Body of pancreas (tissue), 4 donors: ENCODE data around the gene INHA. TPM values are rescaled to one million over a fixed set of nuclear protein-coding genes. Genes with fewer than 3 reads are reported as not detected.

ENCODE experiments used
- ATAC-seq: fragments of 150-250 bp; one replicate; pipeline ENCODE4 v1.9.1; 2016
- DNase-seq, 4 donors: peaks; one replicate each; pipeline ENCODE4 v3.0.0-alpha.2; 2019
- H3K27ac ChIP-seq, 4 donors: fragments of 200-600 bp; sonication (generic); 1 replicate in 3 of 4; 2 replicates in 1 of 4; pipeline versions ENCODE4 v1.5.1 to v1.6.1; 2016 to 2019; ENCODE audit warnings: mild to moderate bottlenecking in 1 of 4, mixed read lengths in 1 of 4, moderate library complexity in 1 of 4
- H3K27me3 ChIP-seq, 2 donors: fragments of 200-600 bp; sonication (generic); one replicate each; pipeline ENCODE4 v1.6.0; 2016; ENCODE audit warnings: mild to moderate bottlenecking in 1 of 2
- H3K36me3 ChIP-seq, 2 donors: fragments of 200-600 bp; sonication (generic); replicated peaks in 1 of 2; 2 replicates each; pipeline ENCODE4 v1.5.1; 2016; ENCODE audit warnings: low read depth in 2 of 2; ENCODE audit not compliant: insufficient read depth in 1 of 2
- H3K4me1 ChIP-seq: fragments of 200-600 bp; sonication (generic); one replicate; pipeline ENCODE4 v1.6.0; 2016
- H3K4me3 ChIP-seq, 2 donors: fragments of 200-600 bp; sonication (generic); 1 replicate in 1 of 2; 2 replicates in 1 of 2; pipeline ENCODE4 v1.5.1; 2016 to 2019
- H3K9me3 ChIP-seq, 3 donors: fragments of 200-600 bp; sonication (generic); 1 replicate in 2 of 3; 2 replicates in 1 of 3; pipeline ENCODE4 v1.5.1; 2016
- POLR2A ChIP-seq, 3 donors: fragments of 450-650 bp; IDR thresholded peaks; one replicate each; pipeline ENCODE4 v1.6.1; 2016; ENCODE audit warnings: antibody characterized with exemption in 3 of 3, mild to moderate bottlenecking in 2 of 3
- WGBS, 2 donors: methylation state at CpG; one replicate each; pipeline ENCODE4 v1.1.5; 2017; 5-methylcytosine and 5-hydroxymethylcytosine counted together
- intact Hi-C: fragments of 100-400 bp; cut with DNase I; formaldehyde crosslinking; loops from one replicate; pipeline ENCODE4 v1.15.1; 2023
- total RNA-seq, 2 donors: library from RNA; depleted of rRNA; stranded (reverse); fragments of >200 nt; gene quantifications; one replicate each; pipeline ENCODE4 v1.1.0, GENCODE V29; 2016
- TF ChIP-seq, protein P1 (sequence below), 7 experiments: fragments of 450-650 bp in 4 of 7; fragments of 200-600 bp in 3 of 7; sonication (generic) in 3 of 7; IDR thresholded peaks; one replicate each; pipeline ENCODE4 v1.5.1; 2016 to 2019; ENCODE audit warnings: antibody characterized with exemption in 7 of 7

The INHA gene
- total RNA-seq, 2 donors from 2014 or later = 0.66 to 1.6 TPM

DNA sequence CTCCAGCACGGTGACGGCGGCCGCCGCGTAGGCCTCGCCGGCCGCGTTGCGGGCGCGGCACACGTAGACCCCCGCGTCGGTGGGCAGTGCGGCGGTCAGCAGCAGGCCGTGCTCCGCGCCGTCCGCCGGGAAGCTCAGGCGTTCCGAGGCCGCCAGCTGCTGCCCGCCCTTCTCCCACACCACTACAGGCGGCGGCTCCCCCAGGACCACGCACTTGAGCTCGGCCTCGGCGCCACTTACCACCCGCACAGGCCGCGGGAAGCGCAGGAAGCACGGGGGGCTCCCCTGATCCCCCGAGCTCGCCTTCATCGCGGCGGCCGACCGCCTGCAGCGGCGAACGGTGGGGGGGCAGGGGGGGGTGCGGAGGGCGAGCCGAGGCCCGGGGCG is 1.2 kb upstream of the INHA start:
- Histone ChIP-seq H3K4me1 (peaks cover 27% of the 10 kb centered on the region), H3K36me3 (no peaks in the 10 kb centered on the region), H3K9me3 (no peaks in the 10 kb centered on the region), H3K4me3 (peak overlapping the region; percentile 39 to 56), H3K27me3 (no peaks in the 10 kb centered on the region), H3K27ac (peak overlapping the region; percentile 65 to 91 (median 86))
- TF ChIP-seq, protein P1, sequence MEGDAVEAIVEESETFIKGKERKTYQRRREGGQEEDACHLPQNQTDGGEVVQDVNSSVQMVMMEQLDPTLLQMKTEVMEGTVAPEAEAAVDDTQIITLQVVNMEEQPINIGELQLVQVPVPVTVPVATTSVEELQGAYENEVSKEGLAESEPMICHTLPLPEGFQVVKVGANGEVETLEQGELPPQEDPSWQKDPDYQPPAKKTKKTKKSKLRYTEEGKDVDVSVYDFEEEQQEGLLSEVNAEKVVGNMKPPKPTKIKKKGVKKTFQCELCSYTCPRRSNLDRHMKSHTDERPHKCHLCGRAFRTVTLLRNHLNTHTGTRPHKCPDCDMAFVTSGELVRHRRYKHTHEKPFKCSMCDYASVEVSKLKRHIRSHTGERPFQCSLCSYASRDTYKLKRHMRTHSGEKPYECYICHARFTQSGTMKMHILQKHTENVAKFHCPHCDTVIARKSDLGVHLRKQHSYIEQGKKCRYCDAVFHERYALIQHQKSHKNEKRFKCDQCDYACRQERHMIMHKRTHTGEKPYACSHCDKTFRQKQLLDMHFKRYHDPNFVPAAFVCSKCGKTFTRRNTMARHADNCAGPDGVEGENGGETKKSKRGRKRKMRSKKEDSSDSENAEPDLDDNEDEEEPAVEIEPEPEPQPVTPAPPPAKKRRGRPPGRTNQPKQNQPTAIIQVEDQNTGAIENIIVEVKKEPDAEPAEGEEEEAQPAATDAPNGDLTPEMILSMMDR (IDR thresholded peaks at IDR 0.05) = no peak
- TF ChIP-seq POLR2A (IDR thresholded peaks at IDR 0.05) = no peak
- ATAC-seq (peak; percentile 26), DNase-seq (peak in 1 of 4 donors; percentile 43)
- intact Hi-C loops = no loop called here
- 0% methylated on average over 48 of the region's 55 CpGs; no CpG with 5 or more reads in 1 of the 2 donors for WGBS, 2 donors

DNA sequence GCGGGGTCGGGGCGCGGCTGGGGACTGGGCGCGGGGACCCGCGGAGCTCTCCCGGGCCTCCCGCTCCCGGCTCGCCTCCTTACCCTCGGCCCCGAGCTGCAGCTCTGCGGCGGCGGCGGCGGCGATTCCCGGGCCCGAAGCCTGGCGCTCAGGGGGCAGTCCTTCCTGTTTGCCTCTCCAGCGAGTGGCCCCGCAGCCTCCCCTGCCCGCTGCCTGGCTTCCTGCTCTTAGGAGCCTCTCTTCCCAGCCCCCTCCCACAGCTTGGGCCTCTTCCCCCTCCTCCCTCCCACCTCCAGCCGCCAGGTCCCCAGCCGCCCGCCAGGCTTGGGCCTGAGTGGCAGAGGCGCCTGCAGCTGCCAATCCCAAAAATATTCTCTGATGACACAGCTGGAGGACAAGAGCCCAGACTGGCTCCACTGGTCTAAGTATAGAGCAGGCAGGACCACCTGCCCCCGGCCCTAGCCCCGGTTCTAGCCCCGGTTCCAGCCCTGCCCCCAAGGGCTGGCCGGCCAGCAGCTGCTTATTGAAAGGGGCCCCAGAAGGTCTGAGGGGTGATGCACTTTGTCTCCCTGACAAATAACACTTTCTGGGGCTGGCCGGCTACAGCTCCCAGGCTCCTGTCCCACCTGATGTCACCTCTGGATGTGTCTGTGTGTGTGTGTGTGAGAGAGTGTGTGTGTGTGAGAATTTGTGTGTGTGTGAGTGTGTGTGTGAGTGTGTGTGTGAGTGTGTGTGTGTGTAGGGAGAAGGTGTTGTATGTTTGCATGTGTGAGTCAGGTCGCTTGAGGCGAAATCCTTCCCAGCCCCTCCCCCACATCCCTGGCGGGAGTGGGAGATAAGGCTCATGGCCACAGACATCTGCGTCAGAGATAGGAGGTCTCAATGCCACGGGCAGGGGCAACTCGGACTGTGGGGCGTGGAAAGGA is 536 bp upstream of the INHA start, which contains the start of gene OBSL1:
Gene OBSL1, minus strand, starts transcription at position 229 of the 926 bp plus-strand sequence. CDS start 307 bp downstream, outside the sequence.
- DNase-seq (peak; percentile 82 to 93 (median 88)), ATAC-seq (peak; percentile 78)
- Histone ChIP-seq H3K4me3 (peak within 1 kb of the TSS; percentile 39 to 56), H3K36me3 (no peaks in the 10 kb centered on the region), H3K27me3 (no peaks in the 10 kb centered on the region), H3K27ac (peak within 1 kb of the TSS; percentile 65 to 91 (median 86)), H3K4me1 (peaks cover 32% of the 10 kb centered on the region), H3K9me3 (no peaks in the 10 kb centered on the region)
- intact Hi-C loops = no loop called here
- TF ChIP-seq, protein P1 (IDR thresholded peaks at IDR 0.05) = peak in 2 of 7 experiments; percentile 6 to 10
- peak; percentile 17 to 70 (median 63) for TF ChIP-seq POLR2A (IDR thresholded peaks at IDR 0.05)
- WGBS, 2 donors = 6 to 7% methylated on average over 18 to 32 of the region's 42 CpGs

DNA sequence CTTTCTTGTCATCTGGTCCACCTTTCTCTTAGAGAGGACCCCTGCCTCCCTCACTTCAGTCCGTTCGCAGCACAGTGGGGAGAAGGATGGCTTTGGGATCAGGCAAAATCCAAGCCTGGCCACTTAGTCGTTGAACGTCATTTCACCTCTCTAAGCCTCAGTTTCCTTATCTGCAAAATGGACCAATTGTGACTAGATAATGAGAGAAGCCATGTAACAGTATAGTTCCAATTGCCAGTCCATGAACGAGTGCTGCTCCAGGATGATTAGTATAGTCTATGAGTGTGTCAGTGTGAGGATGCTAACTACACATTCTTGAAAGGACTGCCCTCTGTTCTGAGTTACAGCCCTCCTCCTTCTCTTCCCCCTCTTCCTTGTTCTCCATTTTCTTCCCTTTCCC is 1.1 kb downstream of the INHA start:
- no peaks in the 10 kb centered on the region for H3K9me3 ChIP-seq
- DNase-seq (no peak), ATAC-seq (no peak)
- H3K36me3 ChIP-seq = no peaks in the 10 kb centered on the region
- WGBS, 2 donors = 71 to 75% methylated on average over 5 of the region's 5 CpGs
- intact Hi-C loops = no loop called here
- no peaks in the 10 kb centered on the region for H3K27me3 ChIP-seq
- no peak overlapping the region for H3K27ac ChIP-seq
- no peak for TF ChIP-seq POLR2A (IDR thresholded peaks at IDR 0.05)
- TF ChIP-seq, protein P1 (IDR thresholded peaks at IDR 0.05) = no peak
- H3K4me3 ChIP-seq = no peak overlapping the region
- peaks cover 39% of the 10 kb centered on the region for H3K4me1 ChIP-seq

DNA sequence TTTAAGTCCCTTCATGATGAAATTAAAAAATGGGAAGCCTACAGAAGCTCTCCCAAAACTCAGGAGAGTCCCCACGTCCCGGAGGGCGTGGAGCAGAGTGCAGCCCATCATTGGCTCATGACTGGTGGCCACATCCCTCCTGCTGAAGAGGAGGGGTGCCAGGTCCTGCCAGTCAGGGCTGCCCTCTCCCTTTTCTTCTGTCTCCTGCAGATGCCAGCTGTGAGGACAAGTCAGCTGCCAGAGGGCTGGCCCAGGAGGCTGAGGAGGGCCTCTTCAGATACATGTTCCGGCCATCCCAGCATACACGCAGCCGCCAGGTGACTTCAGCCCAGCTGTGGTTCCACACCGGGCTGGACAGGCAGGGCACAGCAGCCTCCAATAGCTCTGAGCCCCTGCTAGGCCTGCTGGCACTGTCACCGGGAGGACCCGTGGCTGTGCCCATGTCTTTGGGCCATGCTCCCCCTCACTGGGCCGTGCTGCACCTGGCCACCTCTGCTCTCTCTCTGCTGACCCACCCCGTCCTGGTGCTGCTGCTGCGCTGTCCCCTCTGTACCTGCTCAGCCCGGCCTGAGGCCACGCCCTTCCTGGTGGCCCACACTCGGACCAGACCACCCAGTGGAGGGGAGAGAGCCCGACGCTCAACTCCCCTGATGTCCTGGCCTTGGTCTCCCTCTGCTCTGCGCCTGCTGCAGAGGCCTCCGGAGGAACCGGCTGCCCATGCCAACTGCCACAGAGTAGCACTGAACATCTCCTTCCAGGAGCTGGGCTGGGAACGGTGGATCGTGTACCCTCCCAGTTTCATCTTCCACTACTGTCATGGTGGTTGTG is 2.6 kb downstream of the INHA start:
- TF ChIP-seq, protein P1 (IDR thresholded peaks at IDR 0.05) = no peak
- TF ChIP-seq POLR2A (IDR thresholded peaks at IDR 0.05) = no peak
- H3K4me1 ChIP-seq = peaks cover 36% of the 10 kb centered on the region
- H3K27me3 ChIP-seq = no peaks in the 10 kb centered on the region
- H3K9me3 ChIP-seq = no peaks in the 10 kb centered on the region
- no peak overlapping the region for H3K4me3 ChIP-seq
- no peak overlapping the region for H3K27ac ChIP-seq
- DNase-seq = no peak
- intact Hi-C loops = no loop called here
- ATAC-seq = no peak
- 88 to 92% methylated on average over 16 to 18 of the region's 22 CpGs for WGBS, 2 donors
- H3K36me3 ChIP-seq = no peaks in the 10 kb centered on the region
